ENCODE results near the gene KCNMA1. TPM values are rescaled to one million over a fixed set of nuclear protein-coding genes. Genes with fewer than 3 reads are reported as not detected.

The KCNMA1 gene
- polyA plus RNA-seq, 1 experiment = 21.4 TPM

DNA sequence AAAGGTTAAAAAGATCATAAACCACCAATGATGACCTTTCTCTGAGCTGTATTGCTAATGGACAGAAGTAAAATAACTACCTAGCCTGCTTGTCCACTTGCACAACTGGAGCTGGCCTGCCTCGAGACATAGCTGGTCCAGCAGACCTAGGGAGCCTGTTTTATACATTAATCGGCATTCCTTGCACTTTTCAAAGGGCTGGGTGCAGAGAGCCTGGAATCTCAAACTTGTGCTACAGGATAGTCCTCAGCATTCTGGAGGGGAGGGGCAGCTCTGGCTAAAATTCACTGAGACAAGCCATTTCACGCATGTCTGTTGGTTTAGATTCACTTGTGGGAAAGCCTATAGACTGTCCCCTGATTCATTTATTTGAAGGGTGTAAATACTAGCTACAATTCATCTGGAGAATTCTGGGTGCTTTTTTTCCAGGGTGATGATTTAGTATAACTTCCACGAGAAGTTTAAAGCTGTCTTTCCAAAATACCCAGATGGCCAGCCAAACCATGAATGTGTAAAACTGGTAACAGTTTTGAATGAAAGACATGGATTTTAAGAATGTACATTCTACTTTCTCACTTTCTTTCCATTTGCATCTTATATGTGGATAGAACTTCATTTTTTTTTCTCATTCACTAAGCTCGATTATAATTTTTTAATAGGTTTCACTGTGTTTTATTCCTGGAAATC is 389.4 kb downstream of the KCNMA1 start:
- TF ChIP-seq, protein P1, sequence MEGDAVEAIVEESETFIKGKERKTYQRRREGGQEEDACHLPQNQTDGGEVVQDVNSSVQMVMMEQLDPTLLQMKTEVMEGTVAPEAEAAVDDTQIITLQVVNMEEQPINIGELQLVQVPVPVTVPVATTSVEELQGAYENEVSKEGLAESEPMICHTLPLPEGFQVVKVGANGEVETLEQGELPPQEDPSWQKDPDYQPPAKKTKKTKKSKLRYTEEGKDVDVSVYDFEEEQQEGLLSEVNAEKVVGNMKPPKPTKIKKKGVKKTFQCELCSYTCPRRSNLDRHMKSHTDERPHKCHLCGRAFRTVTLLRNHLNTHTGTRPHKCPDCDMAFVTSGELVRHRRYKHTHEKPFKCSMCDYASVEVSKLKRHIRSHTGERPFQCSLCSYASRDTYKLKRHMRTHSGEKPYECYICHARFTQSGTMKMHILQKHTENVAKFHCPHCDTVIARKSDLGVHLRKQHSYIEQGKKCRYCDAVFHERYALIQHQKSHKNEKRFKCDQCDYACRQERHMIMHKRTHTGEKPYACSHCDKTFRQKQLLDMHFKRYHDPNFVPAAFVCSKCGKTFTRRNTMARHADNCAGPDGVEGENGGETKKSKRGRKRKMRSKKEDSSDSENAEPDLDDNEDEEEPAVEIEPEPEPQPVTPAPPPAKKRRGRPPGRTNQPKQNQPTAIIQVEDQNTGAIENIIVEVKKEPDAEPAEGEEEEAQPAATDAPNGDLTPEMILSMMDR (IDR thresholded peaks at IDR 0.05; ENCODE audit: insufficient read depth, low read depth, low read length) = no peak
- no peaks in the 10 kb centered on the region for H3K27me3 ChIP-seq (ENCODE audit: control insufficient read depth, insufficient read depth, low read length)
- ChIA-PET POLR2A (interaction anchor here (0.6 kb wide), 1 partner anchor 139 kb away, joined by 3 read pairs; no protein-coding TSS in a partner anchor), CTCF (interaction anchor here (0.8 to 6.2 kb wide), 6 partner anchors 18 to 463 kb away, joined by 3 to 37 read pairs (median 8); no protein-coding TSS in a partner anchor)
- no peaks in the 10 kb centered on the region for H3K36me3 ChIP-seq (ENCODE audit: control insufficient read depth, insufficient read depth, low read length)
- DNase-seq (ENCODE audit: low read depth) = no peak
- no peak overlapping the region for H3K4me3 ChIP-seq (ENCODE audit: low read depth, low read length)

DNA sequence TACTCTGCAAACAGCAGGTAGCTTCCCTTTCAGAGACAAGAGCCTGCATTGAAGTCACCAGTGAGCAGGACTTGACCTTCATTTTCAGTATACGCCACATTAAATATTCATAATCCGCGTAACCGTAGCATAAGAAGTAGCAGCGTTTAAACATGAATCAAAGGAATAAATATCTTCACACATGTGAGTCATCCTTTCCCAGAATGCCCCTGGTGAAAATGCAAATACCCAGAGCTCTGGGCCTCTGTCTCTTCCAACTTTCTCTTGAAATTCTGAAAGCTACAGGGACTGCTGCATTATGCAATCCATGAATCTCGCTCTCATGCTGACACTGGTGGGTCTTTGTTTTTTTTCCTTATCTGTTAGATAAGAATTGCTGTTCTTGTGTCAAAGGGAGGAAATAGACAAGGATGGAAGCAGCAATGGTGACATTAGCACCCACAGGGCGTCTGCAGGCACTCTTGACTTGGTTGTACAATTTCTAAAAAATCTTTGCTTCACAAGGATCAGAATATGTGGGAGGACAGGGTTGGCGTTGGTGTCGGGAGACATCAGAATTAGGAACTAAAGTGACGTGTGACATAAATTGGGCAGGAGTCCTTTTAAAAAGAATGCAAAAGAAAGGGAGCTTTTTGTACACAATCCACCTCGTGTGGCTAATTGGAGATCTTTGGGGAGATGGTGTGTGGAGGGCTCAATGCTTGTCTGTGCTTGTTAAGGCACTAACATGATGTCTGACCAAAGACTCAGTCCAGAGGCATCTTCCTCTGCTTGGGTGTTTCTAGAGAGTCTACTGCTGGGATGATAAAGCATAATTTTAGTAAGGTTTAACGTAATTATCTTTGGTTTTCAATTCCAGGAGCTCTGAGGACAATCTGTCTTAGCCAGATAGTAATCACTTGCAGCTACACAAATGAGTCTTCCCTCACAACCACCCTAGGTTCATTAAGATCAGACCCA is 390.3 kb downstream of the KCNMA1 start:
- CTCF ChIA-PET = interaction anchor here (0.6 to 6.2 kb wide), 10 partner anchors 17 to 509 kb away, joined by 3 to 37 read pairs (median 6); no protein-coding TSS in a partner anchor
- H3K27me3 ChIP-seq (ENCODE audit: control insufficient read depth, insufficient read depth, low read length) = no peaks in the 10 kb centered on the region
- TF ChIP-seq, protein P1 (IDR thresholded peaks at IDR 0.05; ENCODE audit: insufficient read depth, low read depth, low read length) = no peak
- H3K4me3 ChIP-seq (ENCODE audit: low read depth, low read length) = no peak overlapping the region
- no peaks in the 10 kb centered on the region for H3K36me3 ChIP-seq (ENCODE audit: control insufficient read depth, insufficient read depth, low read length)
- DNase-seq (ENCODE audit: low read depth) = no peak
- POLR2A ChIA-PET = no interaction called here

DNA sequence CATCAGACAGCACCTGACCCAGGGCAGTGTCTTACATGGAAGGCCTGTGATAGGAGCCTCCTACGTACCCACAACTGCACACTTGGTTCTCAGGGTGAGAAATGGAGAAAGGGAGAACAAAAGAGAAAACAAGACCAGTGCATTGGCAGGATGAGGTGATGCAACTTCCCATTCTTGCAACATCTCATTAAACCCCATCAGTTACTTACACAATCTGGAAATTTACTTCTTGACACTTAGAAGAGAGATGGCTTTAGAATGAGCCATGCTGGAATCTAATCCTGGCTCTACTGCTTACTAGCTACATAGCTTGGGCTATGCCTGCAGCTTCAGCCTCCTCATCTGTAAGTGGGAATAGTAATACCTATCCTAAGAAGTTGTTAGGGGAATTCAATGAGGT is 391.7 kb downstream of the KCNMA1 start:
- POLR2A ChIA-PET = no interaction called here
- no peaks in the 10 kb centered on the region for H3K27me3 ChIP-seq (ENCODE audit: control insufficient read depth, insufficient read depth, low read length)
- DNase-seq (ENCODE audit: low read depth) = no peak
- H3K4me3 ChIP-seq (ENCODE audit: low read depth, low read length) = no peak overlapping the region
- CTCF ChIA-PET = interaction anchor here (1.0 to 6.2 kb wide), 6 partner anchors 43 to 511 kb away, joined by 3 to 37 read pairs (median 6); no protein-coding TSS in a partner anchor
- H3K36me3 ChIP-seq (ENCODE audit: control insufficient read depth, insufficient read depth, low read length) = no peaks in the 10 kb centered on the region
- TF ChIP-seq, protein P1 (IDR thresholded peaks at IDR 0.05; ENCODE audit: insufficient read depth, low read depth, low read length) = no peak

DNA sequence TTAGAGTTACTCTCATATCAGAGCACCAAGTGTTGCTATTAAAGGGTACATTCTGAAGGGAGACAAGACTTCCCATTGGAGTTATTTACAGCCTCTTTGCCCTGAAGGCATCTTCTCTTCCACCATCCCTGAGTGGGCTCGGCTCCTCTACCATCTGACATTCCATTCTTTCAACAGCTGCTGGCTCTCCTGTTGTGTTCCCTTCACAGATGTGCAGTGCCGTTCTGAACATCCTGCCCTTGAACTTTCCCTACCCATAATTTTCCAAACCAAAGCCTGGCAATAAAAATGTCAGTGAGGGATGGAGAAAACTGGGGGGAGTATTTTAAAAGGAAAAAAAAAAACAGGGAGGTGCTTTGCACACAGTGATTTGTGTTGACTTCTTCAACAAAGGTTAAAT is 392.9 kb downstream of the KCNMA1 start:
- ChIA-PET POLR2A (interaction anchor here (0.7 kb wide), 1 partner anchor 50 kb away, joined by 3 read pairs; no protein-coding TSS in a partner anchor), CTCF (interaction anchor here (0.6 to 6.2 kb wide), 6 partner anchors 61 to 399 kb away, joined by 3 to 37 read pairs (median 4); no protein-coding TSS in a partner anchor)
- H3K4me3 ChIP-seq (ENCODE audit: low read depth, low read length) = no peak overlapping the region
- TF ChIP-seq, protein P1 (IDR thresholded peaks at IDR 0.05; ENCODE audit: insufficient read depth, low read depth, low read length) = no peak
- H3K36me3 ChIP-seq (ENCODE audit: control insufficient read depth, insufficient read depth, low read length) = no peaks in the 10 kb centered on the region
- H3K27me3 ChIP-seq (ENCODE audit: control insufficient read depth, insufficient read depth, low read length) = no peaks in the 10 kb centered on the region
- DNase-seq (ENCODE audit: low read depth) = no peak

DNA sequence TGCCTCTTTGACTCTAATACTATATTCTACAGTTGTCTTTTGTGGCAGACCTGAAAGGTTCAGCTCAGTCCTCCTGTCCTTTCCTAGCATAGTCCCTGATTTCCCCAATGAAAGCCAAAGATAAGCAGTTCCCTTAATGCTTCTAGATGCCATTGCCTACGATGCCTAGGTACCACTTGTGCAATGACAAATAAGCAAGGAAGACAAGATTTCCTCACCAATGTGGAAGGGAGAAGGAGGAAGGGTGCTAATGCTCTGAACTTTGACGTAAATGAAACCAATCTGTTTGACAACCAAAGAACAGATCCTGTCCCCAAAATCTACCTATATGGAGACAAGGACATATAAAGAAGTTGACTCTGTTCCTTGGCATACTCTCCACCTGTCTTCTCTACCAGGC is 393.3 kb downstream of the KCNMA1 start:
- CTCF ChIA-PET = interaction anchor here (0.9 to 6.2 kb wide), 4 partner anchors 71 to 400 kb away, joined by 3 to 37 read pairs (median 6); no protein-coding TSS in a partner anchor
- no peak overlapping the region for H3K4me3 ChIP-seq (ENCODE audit: low read depth, low read length)
- H3K36me3 ChIP-seq (ENCODE audit: control insufficient read depth, insufficient read depth, low read length) = no peaks in the 10 kb centered on the region
- no peaks in the 10 kb centered on the region for H3K27me3 ChIP-seq (ENCODE audit: control insufficient read depth, insufficient read depth, low read length)
- TF ChIP-seq, protein P1 (IDR thresholded peaks at IDR 0.05; ENCODE audit: insufficient read depth, low read depth, low read length) = no peak
- POLR2A ChIA-PET = no interaction called here
- no peak for DNase-seq (ENCODE audit: low read depth)
